Neural progenitor cell (in vitro differentiated cells): ENCODE measurements around the gene STAC. TPM values are rescaled to one million over a fixed set of nuclear protein-coding genes. Genes with fewer than 3 reads are reported as not detected.

Experiments used
- DNase-seq: peaks from one replicate; pipeline ENCODE4 v3.0.0-alpha.2; 2016; ENCODE audit warnings: low spot score
- H2AFZ ChIP-seq: fragments of 200-600 bp; sonication (generic); replicated peaks from 2 replicates; pipeline ENCODE4 v1.6.1; 2016; ENCODE audit warnings: antibody characterized with exemption
- H3F3A ChIP-seq: fragments of 200-600 bp; sonication (generic); 2 replicates; pipeline ENCODE4 v1.6.1; 2016; ENCODE audit warnings: antibody characterized with exemption, low read depth
- H3K27ac ChIP-seq: fragments of 200-600 bp; sonication (generic); 2 replicates; pipeline ENCODE4 v1.5.1; 2016; ENCODE audit warnings: mild to moderate bottlenecking
- H3K27me3 ChIP-seq: fragments of 200-600 bp; sonication (generic); 2 replicates; pipeline ENCODE4 v1.6.1; 2016; ENCODE audit warnings: mild to moderate bottlenecking, moderate library complexity
- H3K36me3 ChIP-seq: fragments of 200-600 bp; sonication (generic); 2 replicates; pipeline ENCODE4 v1.5.1; 2016
- H3K4me1 ChIP-seq: fragments of 200-600 bp; sonication (generic); 2 replicates; pipeline ENCODE4 v1.6.1; 2016; ENCODE audit warnings: mixed run types
- H3K4me2 ChIP-seq: fragments of 200-600 bp; sonication (generic); 2 replicates; pipeline ENCODE4 v1.6.1; 2016
- H3K4me3 ChIP-seq: fragments of 200-600 bp; sonication (generic); 2 replicates; pipeline ENCODE4 v1.5.1; 2016
- H3K79me2 ChIP-seq: fragments of 200-600 bp; sonication (generic); 2 replicates; pipeline ENCODE4 v1.6.1; 2016; ENCODE audit warnings: low read depth
- H3K9ac ChIP-seq: fragments of 200-600 bp; sonication (generic); 2 replicates; pipeline ENCODE4 v1.6.1; 2016
- H3K9me3 ChIP-seq: fragments of 200-600 bp; sonication (generic); 2 replicates; pipeline ENCODE4 v1.5.1; 2016; ENCODE audit warnings: low read depth
- H4K20me1 ChIP-seq: fragments of 200-600 bp; sonication (generic); 2 replicates; pipeline ENCODE4 v1.6.1; 2016; ENCODE audit warnings: low read depth
- H3K27ac Mint-ChIP-seq: 3 replicates; pipeline ENCODE4 v1.8.0; 2021; ENCODE audit warnings: mixed read lengths
- H3K27me3 Mint-ChIP-seq: 2 replicates; pipeline ENCODE4 v1.8.0; 2022; ENCODE audit warnings: low read depth, mild to moderate bottlenecking, inconsistent platforms, moderate library complexity, mixed read lengths; ENCODE audit not compliant: insufficient read depth
- H3K36me3 Mint-ChIP-seq: 3 replicates; pipeline ENCODE4 v1.8.0; 2021; ENCODE audit warnings: mixed read lengths
- H3K4me1 Mint-ChIP-seq: 3 replicates; pipeline ENCODE4 v1.8.0; 2021; ENCODE audit warnings: mixed read lengths
- H3K4me3 Mint-ChIP-seq: 3 replicates; pipeline ENCODE4 v1.8.0; 2021; ENCODE audit warnings: mild to moderate bottlenecking, moderate library complexity, mixed read lengths
- H3K9me3 Mint-ChIP-seq: 3 replicates; pipeline ENCODE4 v1.8.0; 2020; ENCODE audit warnings: mixed read lengths
- CTCF ChIP-seq: fragments of 200-600 bp; sonication (generic); IDR thresholded peaks from 2 replicates; pipeline ENCODE4 v1.5.1; 2017; ENCODE audit warnings: antibody characterized with exemption, mild to moderate bottlenecking
- EZH2 ChIP-seq: fragments of 200-600 bp; sonication (generic); IDR thresholded peaks from 2 replicates; pipeline ENCODE4 v1.6.1; 2017; ENCODE audit warnings: antibody characterized with exemption, mild to moderate bottlenecking, moderate library complexity
- EZH2phosphoT487 ChIP-seq: fragments of 200-600 bp; sonication (generic); IDR thresholded peaks from 2 replicates; pipeline ENCODE4 v1.6.1; 2017; ENCODE audit warnings: antibody characterized with exemption
- total RNA-seq: library from RNA; depleted of rRNA; stranded (reverse); fragments of >200 nt; gene quantifications from 2 replicates; pipeline ENCODE4 v1.2.3, GENCODE V29; 2015; ENCODE audit warnings: low replicate concordance

Gene STAC
- total RNA-seq, 1 donor from 2014 or later: 6.5 TPM

- H3K27ac Mint-ChIP-seq: no peak overlapping the region
- no peak overlapping the region for H3K4me2 ChIP-seq
- no peaks in the 10 kb centered on the region for H3K4me1 ChIP-seq
- H3K79me2 ChIP-seq: no peaks in the 10 kb centered on the region
- H3K4me1 Mint-ChIP-seq: no peaks in the 10 kb centered on the region
- H3K36me3 Mint-ChIP-seq: no peaks in the 10 kb centered on the region
- H4K20me1 ChIP-seq: no peaks in the 10 kb centered on the region
- no peak overlapping the region for H3K4me3 Mint-ChIP-seq
- H3K27me3 Mint-ChIP-seq: peaks cover 2% of the 10 kb centered on the region
- H3K4me3 ChIP-seq: no peak overlapping the region
- no peak for DNase-seq
- no peaks in the 10 kb centered on the region for H3K9me3 Mint-ChIP-seq
- no peak overlapping the region for H3K27ac ChIP-seq
- H3K9me3 ChIP-seq: no peaks in the 10 kb centered on the region
- no peak overlapping the region for H2AFZ ChIP-seq
- no peaks in the 10 kb centered on the region for H3K36me3 ChIP-seq
- TF ChIP-seq EZH2phosphoT487 (no peak), EZH2 (no peak), CTCF (no peak)
- no peaks in the 10 kb centered on the region for H3F3A ChIP-seq
- peaks cover under 1% of the 10 kb centered on the region for H3K27me3 ChIP-seq
- no peak overlapping the region for H3K9ac ChIP-seq
These were observed 6.6 kb upstream of the STAC start for GRCh38 chr3:36373666-36374065.

DNA sequence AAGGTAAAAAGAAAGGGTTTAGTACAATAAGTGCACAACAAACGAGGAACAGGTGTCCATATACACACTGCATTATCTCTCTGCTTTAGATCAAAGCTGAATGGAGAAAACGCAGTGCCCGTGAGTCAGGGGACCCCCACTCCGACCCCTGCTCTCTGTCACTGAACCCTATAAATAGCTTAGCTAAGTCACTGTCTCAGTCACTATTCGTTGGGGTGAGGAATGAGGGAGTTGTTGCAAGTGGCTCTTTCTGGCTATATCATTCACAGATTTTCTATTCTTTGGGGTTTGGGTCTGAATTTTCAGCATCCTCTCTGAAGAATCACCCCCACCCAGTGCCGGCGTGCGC is 458 bp upstream of the STAC start:
- Histone ChIP-seq H3K4me2 (peak overlapping the region; percentile 87), H3K27me3 (peaks cover 32% of the 10 kb centered on the region), H3K27ac (no peak overlapping the region), H3K79me2 (peaks cover 9% of the 10 kb centered on the region), H3K9ac (no peak overlapping the region), H3K4me3 (peak overlapping the region; percentile 67), H2AFZ (peak overlapping the region; percentile 93), H3K4me1 (peaks cover 5% of the 10 kb centered on the region), H3F3A (no peaks in the 10 kb centered on the region), H3K9me3 (no peaks in the 10 kb centered on the region), H4K20me1 (no peaks in the 10 kb centered on the region), H3K36me3 (no peaks in the 10 kb centered on the region)
- Mint-ChIP-seq H3K4me3 (peak overlapping the region; percentile 81), H3K27ac (no peak overlapping the region), H3K27me3 (peaks cover 6% of the 10 kb centered on the region), H3K9me3 (no peaks in the 10 kb centered on the region), H3K36me3 (no peaks in the 10 kb centered on the region), H3K4me1 (peaks cover 6% of the 10 kb centered on the region)
- TF ChIP-seq EZH2 (no peak), CTCF (no peak), EZH2phosphoT487 (no peak)
- DNase-seq: no peak

DNA sequence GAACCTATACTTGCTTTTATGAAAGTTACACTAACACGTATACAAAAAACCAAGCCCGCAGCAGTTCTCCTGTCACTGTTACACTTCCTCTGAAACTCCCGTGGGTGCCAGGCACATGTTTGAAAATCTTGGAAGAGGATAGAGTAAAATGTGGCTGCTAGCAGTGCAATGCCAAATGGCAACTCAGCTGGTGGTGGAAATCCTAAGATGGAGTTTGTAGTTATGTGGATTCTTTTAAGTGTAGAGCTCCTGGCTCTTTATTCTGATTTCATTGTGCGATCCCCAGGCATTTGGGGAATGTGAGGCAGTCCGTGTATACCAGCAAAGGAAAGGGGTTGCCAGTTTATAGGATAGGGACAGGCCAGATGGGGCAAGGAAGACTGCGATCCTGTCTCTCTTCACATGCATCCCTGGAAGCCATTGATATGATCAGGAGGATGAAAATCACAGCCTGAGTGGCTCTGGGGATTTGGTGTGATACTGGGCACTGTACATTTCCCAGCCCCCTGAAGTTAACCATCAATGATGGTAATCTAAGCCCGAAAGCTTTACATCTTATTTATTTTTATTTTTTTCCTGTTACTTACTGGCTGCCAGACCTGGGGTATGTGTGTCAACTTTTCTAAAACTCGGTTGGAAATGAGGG is 1.1 kb downstream of the STAC start:
- peak; percentile 58 for DNase-seq
- peak overlapping the region; percentile 67 for H3K4me3 ChIP-seq

More for the DNA sequence above, 1.1 kb downstream of the STAC start:
- no peaks in the 10 kb centered on the region for H3F3A ChIP-seq
- no peak overlapping the region for H3K27ac Mint-ChIP-seq
- no peaks in the 10 kb centered on the region for H3K36me3 ChIP-seq
- TF ChIP-seq EZH2phosphoT487 (no peak), CTCF (no peak), EZH2 (no peak)
- no peak overlapping the region for H3K9ac ChIP-seq
- peaks cover 5% of the 10 kb centered on the region for H3K4me1 ChIP-seq
- H3K4me3 Mint-ChIP-seq: peak overlapping the region; percentile 91
- H3K9me3 Mint-ChIP-seq: no peaks in the 10 kb centered on the region
- H3K4me2 ChIP-seq: peak overlapping the region; percentile 87
- H3K27me3 ChIP-seq: peaks cover 32% of the 10 kb centered on the region
- peak overlapping the region; percentile 93 for H2AFZ ChIP-seq
- no peaks in the 10 kb centered on the region for H3K36me3 Mint-ChIP-seq
- no peak overlapping the region for H3K27ac ChIP-seq
- peaks cover 6% of the 10 kb centered on the region for H3K27me3 Mint-ChIP-seq
- peaks cover 6% of the 10 kb centered on the region for H3K4me1 Mint-ChIP-seq
- H4K20me1 ChIP-seq: no peaks in the 10 kb centered on the region
- H3K9me3 ChIP-seq: no peaks in the 10 kb centered on the region
- H3K79me2 ChIP-seq: peaks cover 9% of the 10 kb centered on the region
